ENCODE results near the gene FLT3. TPM values are rescaled to one million over a fixed set of nuclear protein-coding genes. Genes with fewer than 3 reads are reported as not detected.

FLT3 gene
- total and polyA plus RNA-seq, 2 donors from 2014 or later: 2.9 TPM; not detected in 1

DNA sequence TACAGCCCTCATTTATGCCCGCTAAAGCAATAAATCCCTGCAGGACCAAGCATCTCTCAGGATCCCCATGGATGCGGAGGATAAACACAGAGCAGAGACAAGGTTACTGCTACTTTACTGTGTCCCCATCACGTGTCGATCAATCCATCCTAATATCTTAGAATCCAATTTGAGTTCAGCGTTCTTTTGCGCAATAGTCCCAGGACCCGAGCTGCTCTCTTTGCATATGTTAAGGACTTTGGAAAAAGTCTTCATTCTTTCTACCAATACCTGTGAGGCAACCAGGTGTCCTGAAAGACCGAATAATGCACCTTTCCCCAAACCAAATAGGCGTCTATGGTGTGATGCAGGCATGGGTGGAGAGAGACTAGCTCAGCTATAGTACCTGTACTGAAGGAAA lies 73.9 kb downstream of the FLT3 start:
- Histone ChIP-seq H3K27me3 (ENCODE audit: control insufficient read depth, insufficient read depth, low read length) (no peaks in the 10 kb centered on the region), H3K9ac (ENCODE audit: low read length in 3 of 3) (no peak overlapping the region), H3K4me3 (ENCODE audit: low read length in 3 of 3) (no peak overlapping the region), H3K36me3 (ENCODE audit: control insufficient read depth in 2 of 3, insufficient read depth in 3 of 3, low read length in 3 of 3) (no peaks in the 10 kb centered on the region), H3K9me3 (ENCODE audit: control insufficient read depth in 2 of 3, insufficient read depth in 1 of 3, low read length in 3 of 3) (no peaks in the 10 kb centered on the region), H3K4me1 (ENCODE audit: control insufficient read depth in 2 of 3, insufficient read depth in 2 of 3, low read depth in 1 of 3, low read length in 3 of 3) (peaks cover 0 to 4% (median 0%) of the 10 kb centered on the region in 3 donors), H3K27ac (ENCODE audit: low read depth in 2 of 2, low read length in 2 of 2) (no peak overlapping the region)
- DNase-seq (no peak), FAIRE-seq (no peak)
- intact Hi-C loops (cut with DNase I): no loop called here
- TF ChIP-seq, protein P1, sequence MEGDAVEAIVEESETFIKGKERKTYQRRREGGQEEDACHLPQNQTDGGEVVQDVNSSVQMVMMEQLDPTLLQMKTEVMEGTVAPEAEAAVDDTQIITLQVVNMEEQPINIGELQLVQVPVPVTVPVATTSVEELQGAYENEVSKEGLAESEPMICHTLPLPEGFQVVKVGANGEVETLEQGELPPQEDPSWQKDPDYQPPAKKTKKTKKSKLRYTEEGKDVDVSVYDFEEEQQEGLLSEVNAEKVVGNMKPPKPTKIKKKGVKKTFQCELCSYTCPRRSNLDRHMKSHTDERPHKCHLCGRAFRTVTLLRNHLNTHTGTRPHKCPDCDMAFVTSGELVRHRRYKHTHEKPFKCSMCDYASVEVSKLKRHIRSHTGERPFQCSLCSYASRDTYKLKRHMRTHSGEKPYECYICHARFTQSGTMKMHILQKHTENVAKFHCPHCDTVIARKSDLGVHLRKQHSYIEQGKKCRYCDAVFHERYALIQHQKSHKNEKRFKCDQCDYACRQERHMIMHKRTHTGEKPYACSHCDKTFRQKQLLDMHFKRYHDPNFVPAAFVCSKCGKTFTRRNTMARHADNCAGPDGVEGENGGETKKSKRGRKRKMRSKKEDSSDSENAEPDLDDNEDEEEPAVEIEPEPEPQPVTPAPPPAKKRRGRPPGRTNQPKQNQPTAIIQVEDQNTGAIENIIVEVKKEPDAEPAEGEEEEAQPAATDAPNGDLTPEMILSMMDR (IDR thresholded peaks at IDR 0.05; ENCODE audit: borderline replicate concordance, extremely low read depth, insufficient read depth): no peak

DNA sequence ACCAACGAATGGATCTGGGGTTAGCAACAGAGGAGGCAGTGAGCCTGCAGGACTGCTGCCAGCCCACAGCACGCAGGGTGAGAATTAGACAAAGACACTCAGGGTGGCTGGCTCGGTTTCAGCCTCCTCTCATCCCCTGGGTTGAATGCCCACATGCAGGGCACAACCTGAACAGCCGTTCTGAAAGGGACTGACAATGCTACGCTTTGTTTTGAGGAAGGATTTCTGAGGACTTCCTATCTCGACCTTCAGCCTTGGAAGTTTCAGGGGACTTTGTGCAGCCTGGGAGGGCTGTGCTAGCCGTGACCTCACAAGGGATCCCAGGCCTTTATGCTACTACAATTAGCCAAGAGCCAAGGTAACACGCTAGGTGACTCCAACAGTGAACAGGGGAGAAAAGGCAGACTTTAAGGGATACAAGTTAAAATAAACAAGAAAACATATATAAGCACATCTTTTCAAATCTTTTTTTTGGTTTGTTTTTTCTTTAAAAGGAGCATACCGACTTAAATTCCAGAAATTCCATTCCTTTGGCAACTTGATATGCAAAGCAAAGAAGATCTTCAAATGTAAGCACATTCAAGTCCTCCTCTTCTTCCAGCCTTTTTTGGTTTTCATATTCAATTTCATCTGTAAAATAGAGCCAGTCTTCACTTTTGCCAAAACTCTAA lies 77.4 kb downstream of the FLT3 start:
- Histone ChIP-seq H3K4me1 (ENCODE audit: control insufficient read depth in 2 of 3, insufficient read depth in 2 of 3, low read depth in 1 of 3, low read length in 3 of 3) (peaks cover 0 to 4% (median 0%) of the 10 kb centered on the region in 3 donors), H3K36me3 (ENCODE audit: control insufficient read depth in 2 of 3, insufficient read depth in 3 of 3, low read length in 3 of 3) (no peaks in the 10 kb centered on the region), H3K4me3 (ENCODE audit: low read length in 3 of 3) (no peak overlapping the region), H3K9ac (ENCODE audit: low read length in 3 of 3) (no peak overlapping the region), H3K9me3 (ENCODE audit: control insufficient read depth in 2 of 3, insufficient read depth in 1 of 3, low read length in 3 of 3) (no peaks in the 10 kb centered on the region), H3K27me3 (ENCODE audit: control insufficient read depth, insufficient read depth, low read length) (no peaks in the 10 kb centered on the region), H3K27ac (ENCODE audit: low read depth in 2 of 2, low read length in 2 of 2) (no peak overlapping the region)
- intact Hi-C loops (cut with DNase I): no loop called here
- TF ChIP-seq, protein P1 (IDR thresholded peaks at IDR 0.05; ENCODE audit: borderline replicate concordance, extremely low read depth, insufficient read depth): no peak
- DNase-seq: peak in 3 of 5 donors; percentile 13 to 31 (median 31)
- no peak for FAIRE-seq

DNA sequence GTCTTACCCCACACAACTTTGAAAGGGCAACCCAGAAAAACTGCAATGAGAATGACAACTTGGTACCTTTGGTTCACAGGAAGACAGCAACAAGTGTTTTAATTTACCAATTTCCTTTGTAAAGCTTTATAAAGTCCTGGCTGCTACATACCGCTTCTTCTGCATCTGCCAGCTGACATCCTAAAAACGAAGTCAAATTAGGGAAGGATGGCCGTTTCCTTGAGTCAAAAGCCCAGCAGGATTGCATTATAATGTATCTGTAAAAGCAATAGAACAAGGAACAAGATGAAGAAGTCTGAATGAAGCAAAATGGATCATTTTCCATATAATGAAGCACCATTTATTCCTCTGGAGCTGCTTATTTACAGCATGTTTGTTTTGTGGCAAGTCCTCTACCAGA lies 86.1 kb downstream of the FLT3 start:
- Histone ChIP-seq H3K4me3 (ENCODE audit: low read length in 3 of 3) (no peak overlapping the region), H3K36me3 (ENCODE audit: control insufficient read depth in 2 of 3, insufficient read depth in 3 of 3, low read length in 3 of 3) (no peaks in the 10 kb centered on the region), H3K9ac (ENCODE audit: low read length in 3 of 3) (no peak overlapping the region), H3K9me3 (ENCODE audit: control insufficient read depth in 2 of 3, insufficient read depth in 1 of 3, low read length in 3 of 3) (no peaks in the 10 kb centered on the region), H3K27ac (ENCODE audit: low read depth in 2 of 2, low read length in 2 of 2) (no peak overlapping the region), H3K4me1 (ENCODE audit: control insufficient read depth in 2 of 3, insufficient read depth in 2 of 3, low read depth in 1 of 3, low read length in 3 of 3) (no peaks in the 10 kb centered on the region), H3K27me3 (ENCODE audit: control insufficient read depth, insufficient read depth, low read length) (no peaks in the 10 kb centered on the region)
- TF ChIP-seq, protein P1 (IDR thresholded peaks at IDR 0.05; ENCODE audit: borderline replicate concordance, extremely low read depth, insufficient read depth): no peak
- DNase-seq (no peak), FAIRE-seq (no peak)
- intact Hi-C loops (cut with DNase I): no loop called here

DNA sequence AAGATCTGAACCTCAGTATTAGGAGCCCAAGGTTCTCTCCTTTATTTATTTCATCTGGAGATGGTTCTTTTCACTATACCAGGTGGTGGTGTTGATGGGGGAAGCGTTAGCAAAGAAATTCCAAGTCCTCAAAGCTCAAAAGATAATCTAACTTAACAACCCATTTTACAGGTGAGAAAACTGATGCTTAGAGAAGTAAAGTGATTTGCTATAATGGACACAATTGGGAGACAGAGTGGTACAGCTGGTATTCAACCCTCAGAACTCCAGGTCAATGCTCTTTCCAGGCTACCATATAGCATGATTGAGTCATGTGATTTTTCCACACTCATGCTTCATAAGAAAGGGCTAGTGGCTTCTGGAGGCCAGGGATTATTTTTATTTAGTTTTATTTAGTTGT lies 86.9 kb downstream of the FLT3 start:
- FAIRE-seq: no peak
- Histone ChIP-seq H3K9me3 (ENCODE audit: control insufficient read depth in 2 of 3, insufficient read depth in 1 of 3, low read length in 3 of 3) (no peaks in the 10 kb centered on the region), H3K36me3 (ENCODE audit: control insufficient read depth in 2 of 3, insufficient read depth in 3 of 3, low read length in 3 of 3) (no peaks in the 10 kb centered on the region), H3K4me1 (ENCODE audit: control insufficient read depth in 2 of 3, insufficient read depth in 2 of 3, low read depth in 1 of 3, low read length in 3 of 3) (no peaks in the 10 kb centered on the region), H3K27ac (ENCODE audit: low read depth in 2 of 2, low read length in 2 of 2) (no peak overlapping the region), H3K9ac (ENCODE audit: low read length in 3 of 3) (no peak overlapping the region), H3K4me3 (ENCODE audit: low read length in 3 of 3) (no peak overlapping the region), H3K27me3 (ENCODE audit: control insufficient read depth, insufficient read depth, low read length) (no peaks in the 10 kb centered on the region)
- intact Hi-C loops (cut with DNase I): no loop called here
- DNase-seq: no peak
- TF ChIP-seq, protein P1 (IDR thresholded peaks at IDR 0.05; ENCODE audit: borderline replicate concordance, extremely low read depth, insufficient read depth): no peak

Measured in kidney (tissue), 14 donors.